CD4-positive, alpha-beta T cell treated with Interleukin-6 for 4 hours (primary cell): ENCODE measurements around the gene DRD2.

ENCODE experiments used
- DNase-seq: peaks from one replicate; pipeline ENCODE4 v3.0.0-alpha.2; 2020; ENCODE audit warnings: mixed read lengths

DRD2 gene

DNA sequence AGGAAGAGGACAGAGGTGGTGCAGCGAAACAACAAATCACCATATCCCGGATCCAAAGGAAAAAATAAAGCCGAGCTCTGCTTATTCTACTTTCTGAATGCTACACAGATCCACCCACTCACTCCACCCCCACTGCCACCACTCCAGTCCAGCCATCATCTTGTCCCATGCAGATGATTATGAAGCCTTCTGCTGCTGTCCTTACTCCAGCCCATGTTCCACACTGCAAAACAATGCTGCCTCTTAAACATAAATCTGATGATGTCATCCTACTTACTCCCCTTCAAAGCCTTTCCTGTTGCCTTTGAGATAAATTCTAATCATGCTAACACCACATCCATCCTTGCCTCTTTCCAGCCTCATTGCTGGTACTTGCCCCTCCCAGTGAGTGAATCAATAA, 6.5 kb upstream of the DRD2 start:
- DNase-seq: no peak

GRCh38 chr11:113481226-113481625, 6.0 kb upstream of the DRD2 start:
- no peak for DNase-seq

DNA sequence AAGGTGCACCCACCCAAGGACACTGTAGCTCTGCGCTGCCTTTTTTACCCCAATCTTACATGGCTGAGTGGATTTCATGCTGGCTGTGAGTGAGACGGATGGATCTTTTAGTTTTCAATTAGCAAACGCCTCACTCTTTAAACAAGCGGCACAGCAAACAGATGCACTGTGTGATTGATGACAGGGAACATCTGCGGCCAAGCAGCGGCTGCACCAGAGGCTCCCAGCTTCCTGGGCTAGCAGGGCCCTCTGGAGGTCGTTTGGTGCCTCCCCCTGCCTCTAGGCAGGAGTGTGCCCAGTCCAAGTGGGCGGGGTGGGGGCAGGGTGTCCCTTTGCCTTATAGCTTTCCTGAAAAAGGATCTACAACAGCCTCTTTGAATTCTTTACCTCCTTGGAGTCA, 2.1 kb upstream of the DRD2 start:
- no peak for DNase-seq

GRCh38 chr11:113476553-113476952, 1.4 kb upstream of the DRD2 start:
- no peak for DNase-seq

DNA sequence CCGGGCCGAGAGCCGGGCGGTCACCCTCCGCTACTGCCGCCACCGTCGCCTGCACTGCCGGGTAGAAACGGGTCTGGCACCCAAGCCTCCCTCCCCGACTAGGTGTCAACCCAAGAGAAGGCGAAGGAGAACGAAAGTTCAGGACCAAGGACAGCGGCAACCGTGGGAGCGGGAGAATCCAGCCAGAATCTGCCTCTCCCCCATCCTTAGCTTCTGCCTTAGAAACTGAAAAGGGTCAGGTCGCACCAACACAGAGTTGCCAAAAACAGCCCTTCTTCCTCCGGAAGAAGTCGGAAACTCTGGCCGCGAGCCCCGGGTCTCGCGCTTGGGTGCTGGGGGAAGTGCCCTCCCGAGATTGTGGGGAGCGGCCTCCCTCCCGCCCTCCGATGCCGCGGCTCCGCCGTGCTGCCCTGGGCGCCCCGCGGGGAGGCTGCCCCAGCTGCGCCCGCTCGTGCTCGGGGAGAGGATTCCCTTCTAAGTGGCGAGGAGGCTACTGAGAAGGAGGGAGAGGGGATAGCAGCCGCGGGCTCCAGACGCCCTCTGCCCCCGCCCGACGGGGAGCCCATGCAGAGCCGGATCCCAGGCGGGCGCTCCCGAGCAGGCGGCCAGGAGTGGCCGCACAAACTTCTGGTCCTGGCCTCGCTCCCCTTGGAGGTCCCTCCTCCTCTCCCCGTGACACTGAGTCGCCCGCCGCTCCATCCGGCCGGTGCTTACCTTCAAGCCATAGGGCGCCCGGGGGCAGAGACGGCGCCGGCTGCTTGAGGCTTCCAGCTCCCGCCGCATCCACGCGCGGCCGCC, 637 bp downstream of the DRD2 start:
- DNase-seq: peak; percentile 26

- no peak for DNase-seq
Observed at GRCh38 chr11:113473983-113474361, 1.2 kb downstream of the DRD2 start.

- no peak for DNase-seq
Observed at GRCh38 chr11:113472471-113472870, 2.7 kb downstream of the DRD2 start.

DNA sequence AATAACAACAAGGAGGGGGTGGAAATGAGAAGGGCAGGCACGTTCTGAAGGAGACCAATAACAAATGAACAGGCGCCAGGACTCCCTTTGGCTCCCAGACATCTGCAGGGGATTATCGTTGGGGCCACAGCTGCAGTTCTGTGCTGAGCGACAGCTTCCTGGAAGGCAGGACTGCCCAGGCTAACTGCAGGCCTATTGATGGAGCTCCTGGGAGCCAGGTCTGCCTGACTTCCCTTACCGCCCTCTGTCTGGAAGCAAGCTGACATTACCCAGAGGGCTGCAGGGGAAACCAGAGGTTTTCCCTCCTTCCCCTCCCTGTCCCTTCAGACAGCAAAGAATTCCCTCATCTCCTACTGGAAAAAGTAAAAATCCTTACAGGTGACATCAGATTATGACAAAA, 5.0 kb downstream of the DRD2 start:
- DNase-seq: no peak

DNA sequence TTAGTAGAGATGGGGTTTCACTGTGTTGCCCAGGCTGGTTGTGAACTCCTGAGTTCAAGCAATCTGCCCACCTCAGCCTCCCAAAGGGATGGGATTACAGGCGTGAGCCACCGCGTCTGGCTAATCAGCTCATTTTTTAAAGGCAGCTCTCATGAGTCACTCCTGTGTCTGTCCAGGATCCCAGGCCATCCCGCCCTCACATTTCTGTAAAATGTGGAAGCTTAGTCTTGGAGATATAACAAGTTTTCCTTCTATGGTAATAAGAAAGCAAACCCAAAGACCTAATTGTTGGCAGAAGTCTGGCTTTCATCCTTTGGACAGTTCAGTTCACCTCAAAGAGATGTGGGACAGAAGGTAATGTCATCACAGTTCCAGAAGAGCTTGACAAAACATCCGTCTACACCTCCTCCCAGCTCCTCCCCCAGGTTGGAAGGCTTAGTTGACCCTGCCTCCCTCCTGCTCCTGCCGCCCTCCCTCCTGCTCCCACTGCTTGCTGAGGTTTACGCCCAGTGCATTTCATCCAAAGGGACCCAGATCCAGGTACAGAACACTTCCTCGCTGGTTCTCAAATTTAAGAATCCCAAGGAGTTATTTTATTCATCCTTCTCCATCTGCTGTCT, 6.4 kb downstream of the DRD2 start:
- no peak for DNase-seq

DNA sequence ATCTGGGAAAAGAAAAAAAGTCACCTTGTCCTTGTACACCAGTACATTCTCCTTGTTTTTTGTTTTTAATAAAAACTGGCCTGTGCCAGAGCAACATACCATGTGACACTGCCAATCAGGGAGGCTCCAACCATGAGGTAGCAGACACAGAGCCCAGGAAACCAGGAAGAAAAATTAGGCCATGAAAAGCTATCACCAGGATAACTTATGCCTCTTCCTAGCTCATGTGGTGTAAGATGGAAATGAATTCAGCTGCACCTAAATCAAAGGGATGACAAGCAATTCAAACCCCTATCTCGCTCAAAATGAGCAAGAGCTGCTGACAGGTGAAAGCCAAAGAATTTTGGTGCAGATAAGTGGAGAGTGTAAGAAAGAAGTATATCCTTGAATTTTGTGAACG, 7.7 kb downstream of the DRD2 start:
- no peak for DNase-seq

- DNase-seq: no peak
Observed at GRCh38 chr11:113465786-113466185, 9.4 kb downstream of the DRD2 start.

DNA sequence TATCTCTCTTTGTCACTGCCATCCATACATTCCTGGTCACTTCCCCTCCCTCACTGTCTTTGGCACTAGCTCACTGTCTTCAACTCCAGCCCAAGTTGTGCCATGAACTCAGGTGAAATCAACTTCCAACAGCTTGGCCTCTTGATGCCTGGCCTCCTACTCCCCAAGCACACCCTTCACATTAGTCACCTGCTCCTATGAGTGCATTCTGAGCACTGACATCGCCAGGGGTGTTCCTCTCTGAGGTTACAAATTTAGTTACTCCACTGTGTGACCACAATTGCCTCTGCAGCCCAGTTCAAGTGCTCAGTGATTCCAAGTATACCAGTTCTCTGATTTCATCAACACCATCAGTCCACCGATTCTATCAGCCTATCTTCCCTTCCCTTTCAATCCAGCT, 10.8 kb downstream of the DRD2 start:
- no peak for DNase-seq

- no peak for DNase-seq
Observed at GRCh38 chr11:113462830-113463229, 12.4 kb downstream of the DRD2 start.

GRCh38 chr11:113461639-113462038, 13.6 kb downstream of the DRD2 start:
- no peak for DNase-seq

DNA sequence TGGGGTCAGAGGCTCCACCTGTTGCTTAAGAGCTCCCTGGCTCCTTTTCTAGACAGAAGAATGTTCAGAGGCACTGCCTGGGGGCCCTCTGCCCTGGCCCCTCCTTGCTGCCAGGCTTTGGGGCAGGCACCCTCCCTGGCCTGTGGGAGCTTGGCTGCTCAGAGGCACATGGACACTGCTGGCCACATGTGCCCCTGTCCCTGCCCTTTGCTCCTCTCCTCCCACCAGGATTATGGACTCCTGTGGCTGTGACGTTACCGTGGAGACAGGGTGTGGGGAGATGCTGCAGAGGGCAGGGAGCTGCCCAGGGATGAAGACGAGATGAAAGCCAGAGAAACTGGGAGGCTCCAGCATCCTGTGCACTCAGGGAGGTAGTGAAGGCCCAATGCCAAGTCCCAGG, 14.7 kb downstream of the DRD2 start:
- no peak for DNase-seq

DNA sequence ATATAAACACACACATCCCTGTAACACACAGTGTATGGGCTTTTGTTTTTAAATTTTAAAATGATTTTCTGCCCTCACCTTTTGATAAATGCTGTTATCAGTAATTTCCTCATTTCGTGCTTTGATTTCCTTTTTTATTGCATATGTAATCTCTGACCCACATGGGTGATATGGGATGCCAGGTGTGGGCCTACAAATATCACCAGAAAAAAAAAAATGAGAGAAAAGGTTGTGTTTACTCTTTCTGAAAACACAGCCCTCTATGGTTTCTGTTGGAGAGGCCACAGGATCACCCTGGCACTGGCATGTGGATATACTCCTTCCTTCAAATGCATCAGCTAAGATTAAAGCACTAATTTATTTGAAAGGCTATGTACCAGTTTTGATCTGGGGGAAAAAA, 17.0 kb downstream of the DRD2 start:
- no peak for DNase-seq

DNA sequence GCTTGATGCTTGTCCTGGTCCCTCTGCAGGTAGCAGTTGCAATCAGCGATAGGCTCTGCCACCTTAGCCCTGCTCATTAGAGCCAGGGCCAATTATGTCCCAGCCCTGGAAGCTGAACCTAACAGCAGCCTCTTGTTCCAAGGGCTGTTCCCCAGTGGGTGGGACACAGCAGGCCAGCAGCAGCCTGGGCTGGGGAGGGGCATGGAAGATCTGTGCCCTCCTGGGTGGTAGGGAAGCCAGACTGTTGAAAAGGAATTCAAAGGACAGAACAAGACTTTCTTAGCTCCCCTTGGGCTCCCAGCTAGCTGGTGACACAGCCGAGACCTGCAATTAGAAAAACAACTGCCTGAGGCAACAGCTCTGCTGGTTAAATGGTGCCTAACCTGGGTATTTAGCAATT, 17.4 kb downstream of the DRD2 start:
- no peak for DNase-seq

DNA sequence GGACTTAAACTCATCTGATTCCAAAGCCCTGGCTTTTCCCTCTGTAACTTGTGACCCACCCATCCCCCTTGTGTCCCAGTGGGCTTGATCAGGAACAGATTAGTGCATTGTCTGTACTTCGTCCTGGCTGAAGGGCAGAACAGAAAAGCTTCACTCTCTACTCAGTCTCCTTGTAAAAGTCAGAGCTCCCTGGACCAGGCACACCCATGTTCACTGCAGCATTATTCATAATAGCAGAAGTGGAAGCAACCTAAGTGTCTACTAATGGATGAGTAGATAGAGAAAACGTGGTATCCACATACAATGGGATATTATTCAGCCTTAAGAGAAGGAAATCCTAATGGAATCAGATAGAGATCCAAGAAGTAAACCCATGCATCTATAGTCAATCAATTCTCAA, 20.7 kb downstream of the DRD2 start:
- no peak for DNase-seq

GRCh38 chr11:113449743-113450142, 25.5 kb downstream of the DRD2 start:
- DNase-seq: no peak

GRCh38 chr11:113448316-113448677, 26.9 kb downstream of the DRD2 start:
- no peak for DNase-seq

DNA sequence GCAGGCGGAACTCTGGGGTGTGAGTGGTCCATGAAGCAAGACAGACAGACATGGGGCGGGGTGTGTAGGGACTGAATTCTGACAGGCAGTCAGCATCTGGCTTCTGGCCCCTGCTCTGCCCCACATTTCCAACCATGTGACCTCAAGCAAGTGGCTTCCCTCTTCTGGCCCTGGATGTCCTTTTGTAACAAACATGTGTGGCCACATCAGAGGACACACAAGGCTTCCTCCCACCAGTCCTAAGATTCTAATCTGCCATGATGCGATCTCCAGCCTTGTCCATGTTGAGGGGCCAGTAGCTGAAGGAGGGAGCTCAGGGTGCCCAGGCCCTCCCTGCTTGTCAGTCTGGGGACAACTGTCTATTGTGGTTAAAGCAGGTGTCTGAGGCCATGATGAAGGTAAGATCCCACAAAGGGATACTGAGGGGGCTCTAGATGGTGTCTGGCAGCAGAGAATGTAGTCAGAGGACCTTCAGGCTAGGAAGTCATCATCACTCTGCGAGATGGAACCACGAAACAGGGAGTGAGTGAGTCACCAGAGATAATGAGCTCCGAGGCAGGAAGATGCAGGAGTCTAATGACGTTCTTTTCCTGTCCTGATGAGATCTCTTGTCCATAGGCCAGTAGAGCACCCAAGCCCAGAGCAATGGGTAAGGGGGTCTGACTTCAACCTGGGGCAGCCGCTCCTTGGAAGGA, 27.4 kb downstream of the DRD2 start:
- no peak for DNase-seq

DNA sequence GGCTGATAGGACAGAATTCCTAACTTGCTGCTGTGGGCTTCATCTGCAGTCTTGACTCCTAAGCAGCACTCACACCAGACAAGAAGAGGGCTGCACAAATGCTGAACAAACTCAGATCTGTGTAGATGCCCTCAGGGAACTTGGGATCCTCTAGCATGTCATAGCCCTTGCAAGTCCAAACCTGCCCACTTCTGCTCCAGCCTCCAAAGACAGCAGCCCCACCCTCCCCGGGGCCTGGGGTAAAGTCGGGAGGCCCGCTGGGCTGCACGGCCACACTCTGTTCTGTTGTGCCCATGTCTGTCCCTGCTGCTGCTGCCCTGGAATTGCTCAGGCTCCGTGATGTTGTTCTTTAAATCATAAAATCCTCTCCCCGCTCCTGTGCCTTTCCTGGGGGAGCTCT, 28.3 kb downstream of the DRD2 start:
- DNase-seq: no peak

DNA sequence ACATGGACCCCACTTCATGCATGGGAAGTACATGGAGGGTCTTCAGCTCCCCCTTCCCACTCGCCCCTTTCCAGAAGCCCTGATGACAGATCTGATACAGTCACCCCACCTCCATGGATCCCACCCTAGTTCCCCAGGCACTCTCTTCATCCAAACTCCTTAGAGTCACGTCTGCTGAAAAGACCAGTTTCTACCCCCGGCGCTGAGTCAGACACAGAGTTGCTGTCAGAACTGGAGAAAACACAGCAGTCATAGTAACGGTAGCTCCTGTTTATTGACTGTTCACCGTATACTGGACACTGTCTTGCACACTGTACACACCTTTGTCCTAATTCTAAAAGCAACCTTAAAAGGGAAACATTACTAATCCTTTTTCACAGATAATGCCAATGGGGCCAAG, 29.1 kb downstream of the DRD2 start:
- no peak for DNase-seq

- no peak for DNase-seq
Observed at GRCh38 chr11:113444502-113445123, 30.6 kb downstream of the DRD2 start.
